Measurements from ENCODE around the gene GGTA1. TPM values are rescaled to one million over a fixed set of nuclear protein-coding genes. Genes with fewer than 3 reads are reported as not detected.

GGTA1 gene
- total and polyA plus RNA-seq, 2 experiments from 2014 or later = 0.16 TPM; not detected in 1

- H3K27ac Mint-ChIP-seq = no peak overlapping the region
Observed at GRCh38 chr9:121486043-121486442, 13.6 kb downstream of the GGTA1 start.

More at GRCh38 chr9:121486043-121486442, 13.6 kb downstream of the GGTA1 start:
- Mint-ChIP-seq H3K4me1 (no peaks in the 10 kb centered on the region), H3K27me3 (ENCODE audit: insufficient read depth, low read depth, poor library complexity) (peaks cover 8% of the 10 kb centered on the region), H3K36me3 (ENCODE audit: low read depth) (no peaks in the 10 kb centered on the region), H3K4me3 (no peak overlapping the region), H3K9me3 (no peaks in the 10 kb centered on the region)
- no peaks in the 10 kb centered on the region for H3K79me2 ChIP-seq (replicated peaks; ENCODE audit: insufficient read depth)
- H2AFZ ChIP-seq = no peak overlapping the region
- no peak overlapping the region for H3K4me2 ChIP-seq
- H3K4me1 ChIP-seq (ENCODE audit: insufficient read depth) = no peaks in the 10 kb centered on the region
- DNase-seq (ENCODE audit: low spot score) (no peak), ATAC-seq (no peak)
- TF ChIP-seq ZNF114 (CRISPR knock-in tag; IDR thresholded peaks at IDR 0.05) = no peak
- TF ChIP-seq, protein P1, sequence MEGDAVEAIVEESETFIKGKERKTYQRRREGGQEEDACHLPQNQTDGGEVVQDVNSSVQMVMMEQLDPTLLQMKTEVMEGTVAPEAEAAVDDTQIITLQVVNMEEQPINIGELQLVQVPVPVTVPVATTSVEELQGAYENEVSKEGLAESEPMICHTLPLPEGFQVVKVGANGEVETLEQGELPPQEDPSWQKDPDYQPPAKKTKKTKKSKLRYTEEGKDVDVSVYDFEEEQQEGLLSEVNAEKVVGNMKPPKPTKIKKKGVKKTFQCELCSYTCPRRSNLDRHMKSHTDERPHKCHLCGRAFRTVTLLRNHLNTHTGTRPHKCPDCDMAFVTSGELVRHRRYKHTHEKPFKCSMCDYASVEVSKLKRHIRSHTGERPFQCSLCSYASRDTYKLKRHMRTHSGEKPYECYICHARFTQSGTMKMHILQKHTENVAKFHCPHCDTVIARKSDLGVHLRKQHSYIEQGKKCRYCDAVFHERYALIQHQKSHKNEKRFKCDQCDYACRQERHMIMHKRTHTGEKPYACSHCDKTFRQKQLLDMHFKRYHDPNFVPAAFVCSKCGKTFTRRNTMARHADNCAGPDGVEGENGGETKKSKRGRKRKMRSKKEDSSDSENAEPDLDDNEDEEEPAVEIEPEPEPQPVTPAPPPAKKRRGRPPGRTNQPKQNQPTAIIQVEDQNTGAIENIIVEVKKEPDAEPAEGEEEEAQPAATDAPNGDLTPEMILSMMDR (conservative IDR thresholded peaks at IDR 0.05; ENCODE audit: low read depth in 2 of 2) = no peak
- TF ChIP-seq EZH2 (IDR thresholded peaks at IDR 0.05; ENCODE audit: low read depth, unreplicated experiment) = no peak
- TF ChIP-seq, protein P2, sequence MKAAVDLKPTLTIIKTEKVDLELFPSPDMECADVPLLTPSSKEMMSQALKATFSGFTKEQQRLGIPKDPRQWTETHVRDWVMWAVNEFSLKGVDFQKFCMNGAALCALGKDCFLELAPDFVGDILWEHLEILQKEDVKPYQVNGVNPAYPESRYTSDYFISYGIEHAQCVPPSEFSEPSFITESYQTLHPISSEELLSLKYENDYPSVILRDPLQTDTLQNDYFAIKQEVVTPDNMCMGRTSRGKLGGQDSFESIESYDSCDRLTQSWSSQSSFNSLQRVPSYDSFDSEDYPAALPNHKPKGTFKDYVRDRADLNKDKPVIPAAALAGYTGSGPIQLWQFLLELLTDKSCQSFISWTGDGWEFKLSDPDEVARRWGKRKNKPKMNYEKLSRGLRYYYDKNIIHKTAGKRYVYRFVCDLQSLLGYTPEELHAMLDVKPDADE (IDR thresholded peaks at IDR 0.05) = no peak
- TF ChIP-seq, protein P3, sequence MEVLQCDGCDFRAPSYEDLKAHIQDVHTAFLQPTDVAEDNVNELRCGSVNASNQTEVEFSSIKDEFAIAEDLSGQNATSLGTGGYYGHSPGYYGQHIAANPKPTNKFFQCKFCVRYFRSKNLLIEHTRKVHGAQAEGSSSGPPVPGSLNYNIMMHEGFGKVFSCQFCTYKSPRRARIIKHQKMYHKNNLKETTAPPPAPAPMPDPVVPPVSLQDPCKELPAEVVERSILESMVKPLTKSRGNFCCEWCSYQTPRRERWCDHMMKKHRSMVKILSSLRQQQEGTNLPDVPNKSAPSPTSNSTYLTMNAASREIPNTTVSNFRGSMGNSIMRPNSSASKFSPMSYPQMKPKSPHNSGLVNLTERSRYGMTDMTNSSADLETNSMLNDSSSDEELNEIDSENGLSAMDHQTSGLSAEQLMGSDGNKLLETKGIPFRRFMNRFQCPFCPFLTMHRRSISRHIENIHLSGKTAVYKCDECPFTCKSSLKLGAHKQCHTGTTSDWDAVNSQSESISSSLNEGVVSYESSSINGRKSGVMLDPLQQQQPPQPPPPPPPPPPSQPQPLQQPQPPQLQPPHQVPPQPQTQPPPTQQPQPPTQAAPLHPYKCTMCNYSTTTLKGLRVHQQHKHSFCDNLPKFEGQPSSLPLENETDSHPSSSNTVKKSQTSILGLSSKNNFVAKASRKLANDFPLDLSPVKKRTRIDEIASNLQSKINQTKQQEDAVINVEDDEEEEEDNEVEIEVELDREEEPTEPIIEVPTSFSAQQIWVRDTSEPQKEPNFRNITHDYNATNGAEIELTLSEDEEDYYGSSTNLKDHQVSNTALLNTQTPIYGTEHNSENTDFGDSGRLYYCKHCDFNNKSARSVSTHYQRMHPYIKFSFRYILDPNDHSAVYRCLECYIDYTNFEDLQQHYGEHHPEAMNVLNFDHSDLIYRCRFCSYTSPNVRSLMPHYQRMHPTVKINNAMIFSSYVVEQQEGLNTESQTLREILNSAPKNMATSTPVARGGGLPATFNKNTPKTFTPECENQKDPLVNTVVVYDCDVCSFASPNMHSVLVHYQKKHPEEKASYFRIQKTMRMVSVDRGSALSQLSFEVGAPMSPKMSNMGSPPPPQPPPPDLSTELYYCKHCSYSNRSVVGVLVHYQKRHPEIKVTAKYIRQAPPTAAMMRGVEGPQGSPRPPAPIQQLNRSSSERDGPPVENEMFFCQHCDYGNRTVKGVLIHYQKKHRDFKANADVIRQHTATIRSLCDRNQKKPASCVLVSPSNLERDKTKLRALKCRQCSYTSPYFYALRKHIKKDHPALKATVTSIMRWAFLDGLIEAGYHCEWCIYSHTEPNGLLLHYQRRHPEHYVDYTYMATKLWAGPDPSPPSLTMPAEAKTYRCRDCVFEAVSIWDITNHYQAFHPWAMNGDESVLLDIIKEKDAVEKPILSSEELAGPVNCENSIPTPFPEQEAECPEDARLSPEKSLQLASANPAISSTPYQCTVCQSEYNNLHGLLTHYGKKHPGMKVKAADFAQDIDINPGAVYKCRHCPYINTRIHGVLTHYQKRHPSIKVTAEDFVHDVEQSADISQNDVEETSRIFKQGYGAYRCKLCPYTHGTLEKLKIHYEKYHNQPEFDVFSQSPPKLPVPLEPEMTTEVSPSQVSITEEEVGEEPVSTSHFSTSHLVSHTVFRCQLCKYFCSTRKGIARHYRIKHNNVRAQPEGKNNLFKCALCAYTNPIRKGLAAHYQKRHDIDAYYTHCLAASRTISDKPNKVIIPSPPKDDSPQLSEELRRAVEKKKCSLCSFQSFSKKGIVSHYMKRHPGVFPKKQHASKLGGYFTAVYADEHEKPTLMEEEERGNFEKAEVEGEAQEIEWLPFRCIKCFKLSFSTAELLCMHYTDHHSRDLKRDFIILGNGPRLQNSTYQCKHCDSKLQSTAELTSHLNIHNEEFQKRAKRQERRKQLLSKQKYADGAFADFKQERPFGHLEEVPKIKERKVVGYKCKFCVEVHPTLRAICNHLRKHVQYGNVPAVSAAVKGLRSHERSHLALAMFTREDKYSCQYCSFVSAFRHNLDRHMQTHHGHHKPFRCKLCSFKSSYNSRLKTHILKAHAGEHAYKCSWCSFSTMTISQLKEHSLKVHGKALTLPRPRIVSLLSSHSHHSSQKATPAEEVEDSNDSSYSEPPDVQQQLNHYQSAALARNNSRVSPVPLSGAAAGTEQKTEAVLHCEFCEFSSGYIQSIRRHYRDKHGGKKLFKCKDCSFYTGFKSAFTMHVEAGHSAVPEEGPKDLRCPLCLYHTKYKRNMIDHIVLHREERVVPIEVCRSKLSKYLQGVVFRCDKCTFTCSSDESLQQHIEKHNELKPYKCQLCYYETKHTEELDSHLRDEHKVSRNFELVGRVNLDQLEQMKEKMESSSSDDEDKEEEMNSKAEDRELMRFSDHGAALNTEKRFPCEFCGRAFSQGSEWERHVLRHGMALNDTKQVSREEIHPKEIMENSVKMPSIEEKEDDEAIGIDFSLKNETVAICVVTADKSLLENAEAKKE (CRISPR knock-in tag; IDR thresholded peaks at IDR 0.05) = no peak
- TF ChIP-seq JUNB (IDR thresholded peaks at IDR 0.05; ENCODE audit: unreplicated experiment) = no peak
- no peak for TF ChIP-seq EZH2phosphoT487 (IDR thresholded peaks at IDR 0.05; ENCODE audit: unreplicated experiment)
- TF ChIP-seq NANOG (IDR thresholded peaks at IDR 0.05; ENCODE audit: borderline replicate concordance) = no peak
- no peak for TF ChIP-seq POLR2AphosphoS5 (IDR thresholded peaks at IDR 0.05; ENCODE audit: low read depth)
- TF ChIP-seq, protein P4, sequence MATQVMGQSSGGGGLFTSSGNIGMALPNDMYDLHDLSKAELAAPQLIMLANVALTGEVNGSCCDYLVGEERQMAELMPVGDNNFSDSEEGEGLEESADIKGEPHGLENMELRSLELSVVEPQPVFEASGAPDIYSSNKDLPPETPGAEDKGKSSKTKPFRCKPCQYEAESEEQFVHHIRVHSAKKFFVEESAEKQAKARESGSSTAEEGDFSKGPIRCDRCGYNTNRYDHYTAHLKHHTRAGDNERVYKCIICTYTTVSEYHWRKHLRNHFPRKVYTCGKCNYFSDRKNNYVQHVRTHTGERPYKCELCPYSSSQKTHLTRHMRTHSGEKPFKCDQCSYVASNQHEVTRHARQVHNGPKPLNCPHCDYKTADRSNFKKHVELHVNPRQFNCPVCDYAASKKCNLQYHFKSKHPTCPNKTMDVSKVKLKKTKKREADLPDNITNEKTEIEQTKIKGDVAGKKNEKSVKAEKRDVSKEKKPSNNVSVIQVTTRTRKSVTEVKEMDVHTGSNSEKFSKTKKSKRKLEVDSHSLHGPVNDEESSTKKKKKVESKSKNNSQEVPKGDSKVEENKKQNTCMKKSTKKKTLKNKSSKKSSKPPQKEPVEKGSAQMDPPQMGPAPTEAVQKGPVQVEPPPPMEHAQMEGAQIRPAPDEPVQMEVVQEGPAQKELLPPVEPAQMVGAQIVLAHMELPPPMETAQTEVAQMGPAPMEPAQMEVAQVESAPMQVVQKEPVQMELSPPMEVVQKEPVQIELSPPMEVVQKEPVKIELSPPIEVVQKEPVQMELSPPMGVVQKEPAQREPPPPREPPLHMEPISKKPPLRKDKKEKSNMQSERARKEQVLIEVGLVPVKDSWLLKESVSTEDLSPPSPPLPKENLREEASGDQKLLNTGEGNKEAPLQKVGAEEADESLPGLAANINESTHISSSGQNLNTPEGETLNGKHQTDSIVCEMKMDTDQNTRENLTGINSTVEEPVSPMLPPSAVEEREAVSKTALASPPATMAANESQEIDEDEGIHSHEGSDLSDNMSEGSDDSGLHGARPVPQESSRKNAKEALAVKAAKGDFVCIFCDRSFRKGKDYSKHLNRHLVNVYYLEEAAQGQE (IDR thresholded peaks at IDR 0.05; ENCODE audit: unreplicated experiment) = no peak
- TF ChIP-seq CREB1 (CRISPR knock-in tag; IDR thresholded peaks at IDR 0.05; ENCODE audit: low read depth) = no peak
- TF ChIP-seq ZNF331 (CRISPR knock-in tag; IDR thresholded peaks at IDR 0.05; ENCODE audit: low read depth) = no peak
- no peak for TF ChIP-seq STAT1 (IDR thresholded peaks at IDR 0.05; ENCODE audit: unreplicated experiment)
- no peaks in the 10 kb centered on the region for H4K20me1 ChIP-seq (replicated peaks; ENCODE audit: insufficient read depth)
- H3K4me3 ChIP-seq = no peak overlapping the region
- no peaks in the 10 kb centered on the region for H3K9me2 ChIP-seq (ENCODE audit: insufficient read depth)
- H3F3A ChIP-seq (replicated peaks; ENCODE audit: low read depth) = no peaks in the 10 kb centered on the region
- no peaks in the 10 kb centered on the region for H3K27me3 ChIP-seq (ENCODE audit: insufficient read depth)
- no peak overlapping the region for H3K27ac ChIP-seq (ENCODE audit: low read depth)
- no peaks in the 10 kb centered on the region for H3K36me3 ChIP-seq (ENCODE audit: insufficient read depth)

Data from GM23338 (cell line).